ENCODE measurements around the gene ANKRD33B. TPM values are rescaled to one million over a fixed set of nuclear protein-coding genes. Genes with fewer than 3 reads are reported as not detected.
"Not testable (repeated sequence)": the region's sequence is repeated elsewhere in the genome, so short reads cannot be mapped to it uniquely, and the experiment has no call there.

ANKRD33B gene
- total and polyA plus RNA-seq, 2 donors (not counting 1 experiment from before 2014, with no cell fraction given) = 7.7 to 7.8 TPM

DNA sequence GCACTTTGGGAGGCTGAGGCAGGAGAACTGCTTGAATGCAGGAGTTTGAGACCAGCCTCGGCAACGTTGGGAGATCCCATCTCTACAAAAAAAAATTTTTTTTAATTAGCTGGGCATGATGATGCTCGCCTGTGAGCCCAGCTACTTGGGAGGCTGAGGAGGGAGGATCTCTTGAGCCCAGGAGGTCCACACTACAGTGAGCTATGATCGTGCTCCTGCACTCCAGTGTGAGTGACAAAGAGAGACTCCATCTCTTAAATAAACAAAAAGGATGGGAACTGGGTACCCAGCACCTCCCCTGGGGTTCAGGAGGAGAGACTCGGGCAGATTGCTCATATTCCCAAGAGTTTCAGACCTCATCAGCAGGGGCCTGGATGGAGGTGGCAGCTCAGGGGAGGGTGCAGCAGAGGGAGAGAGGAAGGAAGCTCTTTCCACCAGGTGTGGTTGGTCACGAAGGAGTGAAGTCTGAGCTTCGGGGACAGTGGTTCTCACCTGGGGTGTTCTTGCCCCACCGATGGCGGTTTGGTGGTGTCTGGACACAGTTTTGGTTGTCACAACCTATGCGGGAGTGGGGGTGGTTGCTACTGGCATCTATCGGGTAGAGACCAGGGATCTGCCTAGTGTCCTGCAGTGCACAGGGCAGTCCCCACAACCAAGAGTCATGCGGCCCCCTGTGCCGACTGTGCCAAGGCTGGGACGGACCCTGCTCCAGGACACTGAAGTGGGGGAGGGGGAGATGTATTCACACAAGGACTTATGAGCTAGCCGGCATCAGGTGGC, 72.7 kb downstream of the ANKRD33B start:
- DNase-seq (ENCODE audit: low read depth in 2 of 2) = no peak
- H3K9ac ChIP-seq (ENCODE audit: insufficient read depth, low read length) = no peak overlapping the region
- TF ChIP-seq CTCF (conservative IDR thresholded peaks at IDR 0.05 in 1 of 2, IDR thresholded peaks at IDR 0.05 in 1 of 2; ENCODE audit: low read depth in 1 of 2, low read length in 2 of 2) (no peak), EZH2 (IDR thresholded peaks at IDR 0.05; ENCODE audit: low read length, missing control alignments) (no peak)
- no peaks in the 10 kb centered on the region for H3K9me3 ChIP-seq (ENCODE audit: control insufficient read depth, insufficient read depth, low read depth, low read length)
- no peaks in the 10 kb centered on the region for H3K4me1 ChIP-seq (ENCODE audit: control insufficient read depth, extremely low read depth, insufficient read depth, low read length)
- H3K27me3 ChIP-seq (ENCODE audit: control insufficient read depth, insufficient read depth, low read length) = no peaks in the 10 kb centered on the region
- no peaks in the 10 kb centered on the region for H4K20me1 ChIP-seq (ENCODE audit: control insufficient read depth, extremely low read depth, insufficient read depth, low read length)
- no peaks in the 10 kb centered on the region for H3K79me2 ChIP-seq (ENCODE audit: control insufficient read depth, insufficient read depth, low read length)
- H3K4me3 ChIP-seq (replicated peaks in 1 of 4; ENCODE audit: control extremely low read depth in 1 of 4, insufficient read depth in 1 of 4, low read depth in 3 of 4, low read length in 4 of 4) = no peak overlapping the region
- H3K27ac ChIP-seq (ENCODE audit: insufficient read depth, low read length) = no peak overlapping the region
- no peak overlapping the region for H2AFZ ChIP-seq (ENCODE audit: low read length)
- peaks cover 3% of the 10 kb centered on the region for H3K36me3 ChIP-seq (ENCODE audit: control insufficient read depth, insufficient read depth, low read length)
- no peak overlapping the region for H3K4me2 ChIP-seq (ENCODE audit: extremely low read depth, insufficient read depth, low read length)

DNA sequence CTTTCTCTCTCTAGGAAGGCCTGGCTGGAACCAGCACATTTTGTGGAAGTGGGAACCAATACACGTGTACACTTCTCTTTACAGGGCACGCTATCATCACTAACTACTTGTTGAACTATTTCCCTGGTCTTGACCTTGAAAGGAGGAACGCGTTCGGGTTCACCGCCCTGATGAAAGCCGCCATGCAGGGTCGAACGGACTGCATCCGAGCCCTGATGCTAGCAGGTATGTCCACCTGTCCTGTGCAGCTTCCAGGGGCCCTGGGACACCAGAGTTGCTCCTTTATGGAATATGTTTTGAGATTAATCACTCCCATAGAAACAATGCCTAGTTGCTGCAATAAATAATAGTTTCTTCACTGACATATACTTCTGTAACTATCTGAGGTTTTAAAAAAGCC, 74.1 kb downstream of the ANKRD33B start:
- Histone ChIP-seq H3K9me3 (ENCODE audit: control insufficient read depth, insufficient read depth, low read depth, low read length) (no peaks in the 10 kb centered on the region), H3K4me3 (replicated peaks in 1 of 4; ENCODE audit: control extremely low read depth in 1 of 4, insufficient read depth in 1 of 4, low read depth in 3 of 4, low read length in 4 of 4) (no peak overlapping the region), H3K36me3 (ENCODE audit: control insufficient read depth, insufficient read depth, low read length) (peaks cover 3% of the 10 kb centered on the region), H3K4me1 (ENCODE audit: control insufficient read depth, extremely low read depth, insufficient read depth, low read length) (no peaks in the 10 kb centered on the region), H3K9ac (ENCODE audit: insufficient read depth, low read length) (no peak overlapping the region), H3K4me2 (ENCODE audit: extremely low read depth, insufficient read depth, low read length) (no peak overlapping the region), H3K27ac (ENCODE audit: insufficient read depth, low read length) (no peak overlapping the region), H3K79me2 (ENCODE audit: control insufficient read depth, insufficient read depth, low read length) (no peaks in the 10 kb centered on the region), H3K27me3 (ENCODE audit: control insufficient read depth, insufficient read depth, low read length) (no peaks in the 10 kb centered on the region), H4K20me1 (ENCODE audit: control insufficient read depth, extremely low read depth, insufficient read depth, low read length) (no peaks in the 10 kb centered on the region), H2AFZ (ENCODE audit: low read length) (no peak overlapping the region)
- no peak for DNase-seq (ENCODE audit: low read depth in 2 of 2)
- no peak for TF ChIP-seq EZH2 (IDR thresholded peaks at IDR 0.05; ENCODE audit: low read length, missing control alignments)

GRCh38 chr5:10638723-10639122, 74.9 kb downstream of the ANKRD33B start:
- H3K27ac ChIP-seq (ENCODE audit: insufficient read depth, low read length); H3K4me1 ChIP-seq (ENCODE audit: control insufficient read depth, extremely low read depth, insufficient read depth, low read length); H3K9ac ChIP-seq (ENCODE audit: insufficient read depth, low read length); H2AFZ ChIP-seq (ENCODE audit: low read length); H3K36me3 ChIP-seq (ENCODE audit: control insufficient read depth, insufficient read depth, low read length); DNase-seq (ENCODE audit: low read depth in 2 of 2); H3K79me2 ChIP-seq (ENCODE audit: control insufficient read depth, insufficient read depth, low read length); H3K9me3 ChIP-seq (ENCODE audit: control insufficient read depth, insufficient read depth, low read depth, low read length); H3K4me2 ChIP-seq (ENCODE audit: extremely low read depth, insufficient read depth, low read length); H3K27me3 ChIP-seq (ENCODE audit: control insufficient read depth, insufficient read depth, low read length); H3K4me3 ChIP-seq (replicated peaks in 1 of 4; ENCODE audit: control extremely low read depth in 1 of 4, insufficient read depth in 1 of 4, low read depth in 3 of 4, low read length in 4 of 4); H4K20me1 ChIP-seq (ENCODE audit: control insufficient read depth, extremely low read depth, insufficient read depth, low read length): not testable (repeated sequence)

DNA sequence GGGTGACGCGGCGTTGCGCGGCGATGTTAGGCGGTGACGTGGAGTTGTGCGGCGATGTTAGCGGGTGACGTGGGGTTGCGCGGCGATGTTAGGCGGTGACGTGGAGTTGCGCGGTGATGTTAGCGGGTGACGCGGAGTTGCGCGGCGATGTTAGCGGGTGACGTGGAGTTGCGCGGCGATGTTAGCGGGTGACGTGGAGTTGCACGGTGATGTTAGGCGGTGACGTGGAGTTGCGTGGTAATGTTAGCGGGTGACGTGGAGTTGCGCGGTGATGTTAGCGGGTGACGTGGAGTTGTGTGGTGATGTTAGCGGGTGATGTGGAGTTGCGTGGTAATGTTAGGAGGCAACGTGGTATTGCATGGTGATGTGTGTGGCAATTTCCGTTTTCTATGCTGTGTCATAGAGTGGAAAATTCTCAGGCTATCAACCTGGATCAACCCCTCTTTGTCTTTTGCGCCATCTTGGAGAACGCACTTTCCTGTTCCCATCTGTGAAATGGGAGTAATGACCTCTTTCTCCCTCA, 76.0 kb downstream of the ANKRD33B start:
- no peak overlapping the region for H2AFZ ChIP-seq (ENCODE audit: low read length)
- no peak overlapping the region for H3K4me3 ChIP-seq (replicated peaks in 1 of 4; ENCODE audit: control extremely low read depth in 1 of 4, insufficient read depth in 1 of 4, low read depth in 3 of 4, low read length in 4 of 4)
- no peak overlapping the region for H3K4me2 ChIP-seq (ENCODE audit: extremely low read depth, insufficient read depth, low read length)
- no peaks in the 10 kb centered on the region for H4K20me1 ChIP-seq (ENCODE audit: control insufficient read depth, extremely low read depth, insufficient read depth, low read length)
- H3K36me3 ChIP-seq (ENCODE audit: control insufficient read depth, insufficient read depth, low read length) = peaks cover 3% of the 10 kb centered on the region
- H3K4me1 ChIP-seq (ENCODE audit: control insufficient read depth, extremely low read depth, insufficient read depth, low read length) = no peaks in the 10 kb centered on the region
- DNase-seq (ENCODE audit: low read depth in 2 of 2) = no peak
- H3K9me3 ChIP-seq (ENCODE audit: control insufficient read depth, insufficient read depth, low read depth, low read length) = no peaks in the 10 kb centered on the region
- no peak overlapping the region for H3K27ac ChIP-seq (ENCODE audit: insufficient read depth, low read length)
- no peak overlapping the region for H3K9ac ChIP-seq (ENCODE audit: insufficient read depth, low read length)
- no peaks in the 10 kb centered on the region for H3K27me3 ChIP-seq (ENCODE audit: control insufficient read depth, insufficient read depth, low read length)
- TF ChIP-seq EZH2 (IDR thresholded peaks at IDR 0.05; ENCODE audit: low read length, missing control alignments) = no peak
- no peak for TF ChIP-seq CTCF (conservative IDR thresholded peaks at IDR 0.05 in 1 of 2, IDR thresholded peaks at IDR 0.05 in 1 of 2; ENCODE audit: low read depth in 1 of 2, low read length in 2 of 2)
- H3K79me2 ChIP-seq (ENCODE audit: control insufficient read depth, insufficient read depth, low read length) = no peaks in the 10 kb centered on the region

Data from fibroblast of lung (primary cell).